ENCODE results near the gene MACROD2.
"Not testable (repeated sequence)": the region's sequence is repeated elsewhere in the genome, so short reads cannot be mapped to it uniquely, and the experiment has no call there.

MACROD2 gene

GRCh38 chr20:15364781-15365180 is 1369.5 kb downstream of the MACROD2 start:
- TF ChIP-seq CTCF (IDR thresholded peaks at IDR 0.05; ENCODE audit: low read depth, low read length, missing control alignments) = no peak
- no peak overlapping the region for H3K4me3 ChIP-seq (replicated peaks; ENCODE audit: low read depth, low read length)
- no peak for DNase-seq (ENCODE audit: extremely low read depth, low read depth)

- no peak overlapping the region for H3K4me3 ChIP-seq (replicated peaks; ENCODE audit: low read depth, low read length)
- no peak for TF ChIP-seq CTCF (IDR thresholded peaks at IDR 0.05; ENCODE audit: low read depth, low read length, missing control alignments)
- no peak for DNase-seq (ENCODE audit: extremely low read depth, low read depth)
Measured at GRCh38 chr20:15370370-15370769, 1375.1 kb downstream of the MACROD2 start.

- H3K4me3 ChIP-seq (replicated peaks; ENCODE audit: low read depth, low read length) = no peak overlapping the region
- TF ChIP-seq CTCF (IDR thresholded peaks at IDR 0.05; ENCODE audit: low read depth, low read length, missing control alignments) = no peak
- no peak for DNase-seq (ENCODE audit: extremely low read depth, low read depth)
Measured at GRCh38 chr20:15374682-15375081, 1379.4 kb downstream of the MACROD2 start.

DNA sequence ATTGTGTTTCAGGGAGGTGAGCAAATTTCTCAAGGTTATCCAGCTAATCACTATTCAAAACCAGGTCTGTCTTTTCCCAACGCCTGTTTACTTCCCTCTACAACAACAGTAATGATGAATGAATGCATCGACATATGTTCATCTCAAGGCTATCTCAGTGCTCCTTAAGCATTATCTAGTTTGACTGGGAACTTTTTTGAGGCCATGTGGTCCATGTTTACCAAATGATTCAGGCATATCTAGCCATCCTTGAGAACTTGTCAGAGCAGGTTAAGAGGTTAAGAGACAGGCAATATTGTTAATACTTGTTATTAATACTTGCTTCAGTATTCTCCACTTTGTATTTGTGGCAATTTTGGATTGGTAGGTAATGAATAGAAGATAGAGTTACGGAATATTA is 1380.5 kb downstream of the MACROD2 start:
- TF ChIP-seq CTCF (IDR thresholded peaks at IDR 0.05; ENCODE audit: low read depth, low read length, missing control alignments) = no peak
- DNase-seq (ENCODE audit: extremely low read depth, low read depth) = no peak
- no peak overlapping the region for H3K4me3 ChIP-seq (replicated peaks; ENCODE audit: low read depth, low read length)

DNA sequence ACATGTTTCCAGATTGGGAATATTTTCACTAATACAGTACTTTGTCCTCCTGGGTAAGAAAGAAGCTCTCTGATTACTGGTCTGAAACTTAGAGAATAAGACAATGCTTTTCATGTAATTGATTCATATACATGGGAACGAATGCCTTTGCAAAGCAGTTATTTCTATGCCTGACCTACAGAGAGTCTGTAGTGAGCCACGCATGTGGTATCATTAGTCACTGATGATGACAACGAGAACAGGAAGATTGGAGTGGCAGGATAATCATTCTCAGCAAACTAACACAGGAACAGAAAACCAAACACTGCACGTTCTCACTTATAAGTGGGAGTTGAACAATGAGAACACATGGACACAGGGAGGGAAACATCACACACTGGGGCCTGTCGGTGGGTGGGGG is 1382.3 kb downstream of the MACROD2 start:
- DNase-seq (ENCODE audit: extremely low read depth, low read depth); H3K4me3 ChIP-seq (replicated peaks; ENCODE audit: low read depth, low read length): not testable (repeated sequence)

DNA sequence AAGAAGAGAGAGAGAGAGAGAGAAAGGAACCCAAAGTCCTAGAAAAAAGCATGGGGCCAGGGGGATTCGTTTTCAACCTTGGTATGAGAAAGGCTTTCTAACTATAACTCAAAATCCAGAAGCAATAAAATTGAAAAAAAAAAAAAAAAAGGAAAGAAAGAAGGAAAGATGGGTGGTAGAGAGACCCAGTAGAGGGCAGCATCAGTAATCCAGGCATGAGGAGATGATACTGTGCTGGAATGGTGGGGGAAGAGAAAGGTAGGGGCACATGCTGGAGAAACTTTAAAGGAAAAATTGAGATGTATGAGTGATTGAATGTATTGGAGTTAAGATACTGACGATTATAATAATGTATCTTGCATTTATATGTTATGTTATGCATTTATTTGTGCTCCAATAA is 1382.8 kb downstream of the MACROD2 start:
- peak; percentile 33 for TF ChIP-seq CTCF (IDR thresholded peaks at IDR 0.05; ENCODE audit: low read depth, low read length, missing control alignments)
- DNase-seq (ENCODE audit: extremely low read depth, low read depth) = no peak

DNA sequence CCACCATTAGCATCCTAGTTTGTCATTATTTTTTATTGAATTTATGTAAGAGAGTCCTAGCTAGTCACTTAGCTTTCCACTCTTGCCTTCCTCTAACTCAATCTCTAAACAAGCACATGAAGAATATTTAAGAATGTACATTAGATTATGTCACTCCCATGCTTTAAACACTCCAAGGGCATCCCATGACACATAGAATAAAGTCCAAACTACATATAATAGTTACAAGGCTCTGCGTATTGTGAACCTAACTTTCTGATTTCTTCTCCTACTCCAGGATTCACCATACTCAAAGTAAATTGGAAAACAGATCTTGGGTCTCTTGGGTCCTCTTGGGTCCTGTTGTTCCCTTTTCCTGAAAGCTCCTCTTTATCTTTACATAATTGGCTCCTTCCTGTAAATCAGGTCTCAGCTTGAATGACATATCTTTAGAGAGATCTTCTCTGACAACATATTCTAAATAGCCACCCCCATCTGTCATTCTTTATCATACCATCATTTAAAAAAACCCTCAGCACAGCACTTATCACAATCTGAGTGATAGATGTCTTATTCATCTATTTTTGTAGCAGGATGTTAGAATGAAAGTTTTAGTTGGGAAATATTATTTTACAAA is 1384.5 kb downstream of the MACROD2 start:
- no peak for TF ChIP-seq CTCF (IDR thresholded peaks at IDR 0.05; ENCODE audit: low read depth, low read length, missing control alignments)
- H3K4me3 ChIP-seq (replicated peaks; ENCODE audit: low read depth, low read length) = no peak overlapping the region
- no peak for DNase-seq (ENCODE audit: extremely low read depth, low read depth)

More for the DNA sequence above, 1382.8 kb downstream of the MACROD2 start:
- no peak overlapping the region for H3K4me3 ChIP-seq (replicated peaks; ENCODE audit: low read depth, low read length)

Measured in HFF-Myc (cell line).